HG03066 (cell line): ENCODE results near the gene ZNF714.

ENCODE experiments used
- ATAC-seq: cut with Tn5 transposase; IDR thresholded peaks from one replicate; pipeline ENCODE4 v1.9.1; 2021; ENCODE audit warnings: low read depth; ENCODE audit not compliant: unreplicated experiment

The ZNF714 gene

DNA sequence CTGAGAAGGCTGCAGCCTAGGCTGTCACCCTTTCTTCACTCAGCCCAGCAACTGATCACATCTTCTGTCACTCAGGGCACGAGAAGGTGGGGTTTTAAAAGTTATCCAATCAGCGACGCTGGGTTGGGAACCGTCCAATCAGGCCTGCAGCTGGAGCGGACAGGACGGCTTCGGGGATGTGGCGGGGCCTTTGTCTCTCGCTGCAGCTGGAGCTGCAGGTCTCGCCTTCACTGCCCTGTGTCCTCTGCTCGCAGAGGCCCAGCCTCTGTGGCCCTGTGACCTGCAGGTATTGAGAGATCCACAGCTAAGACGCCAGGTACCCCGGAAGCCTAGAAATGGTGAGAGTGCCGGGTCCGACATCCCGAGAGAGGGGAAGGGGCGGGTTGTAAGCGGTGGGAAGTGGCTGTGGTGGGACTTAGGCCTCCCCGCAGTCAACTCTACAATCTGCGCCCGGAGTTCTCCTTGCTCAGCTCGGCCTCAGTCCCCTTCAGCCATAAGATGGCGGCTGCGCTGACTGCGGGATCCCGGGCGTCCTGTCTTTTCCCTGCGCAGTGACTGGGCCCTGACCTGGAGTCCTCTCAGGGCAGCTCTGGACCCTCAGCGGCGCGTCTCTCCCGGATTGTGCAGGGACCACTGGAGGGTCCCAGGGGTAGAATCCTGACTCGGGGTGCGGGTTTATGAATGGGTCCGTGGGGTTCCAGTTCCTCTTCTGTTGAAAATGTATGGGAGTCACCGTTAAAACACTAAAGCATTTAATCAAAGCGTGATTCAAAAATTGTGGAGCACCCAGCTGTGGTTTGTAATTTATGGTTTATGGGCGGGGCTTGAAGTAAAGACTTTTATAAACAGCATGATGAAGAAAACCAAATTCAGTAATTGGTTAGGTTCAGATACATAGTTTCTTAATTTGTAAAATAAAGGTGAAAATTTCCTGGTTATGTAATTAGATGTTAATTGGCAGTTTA, at the start of gene ZNF714:
Gene ZNF714, plus strand, starts transcription at position 193 of the 965 bp plus-strand sequence. CDS start 16,066 bp downstream, outside the sequence.
- ATAC-seq, result peak; percentile 95

DNA sequence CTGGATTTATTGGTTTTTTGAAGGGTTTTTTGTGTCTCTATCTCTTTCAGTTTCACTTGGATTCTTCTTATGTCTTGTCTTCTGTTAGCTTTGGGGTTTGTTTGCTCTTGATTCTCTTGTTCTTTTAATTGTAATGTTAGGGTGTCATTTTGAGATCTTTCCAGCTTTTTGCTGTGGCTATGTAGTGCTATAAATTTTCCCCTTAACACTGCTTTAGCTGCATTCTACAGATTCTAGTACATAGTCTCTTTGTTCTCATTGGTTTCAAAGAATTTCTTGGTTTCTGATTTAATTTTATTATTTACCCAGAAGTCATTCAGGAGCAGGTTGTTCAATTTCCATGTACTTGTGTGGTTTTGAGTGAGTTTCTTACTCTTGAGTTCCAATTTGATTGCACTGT, 37.0 kb upstream of the ZNF714 start:
- ATAC-seq, result no peak

DNA sequence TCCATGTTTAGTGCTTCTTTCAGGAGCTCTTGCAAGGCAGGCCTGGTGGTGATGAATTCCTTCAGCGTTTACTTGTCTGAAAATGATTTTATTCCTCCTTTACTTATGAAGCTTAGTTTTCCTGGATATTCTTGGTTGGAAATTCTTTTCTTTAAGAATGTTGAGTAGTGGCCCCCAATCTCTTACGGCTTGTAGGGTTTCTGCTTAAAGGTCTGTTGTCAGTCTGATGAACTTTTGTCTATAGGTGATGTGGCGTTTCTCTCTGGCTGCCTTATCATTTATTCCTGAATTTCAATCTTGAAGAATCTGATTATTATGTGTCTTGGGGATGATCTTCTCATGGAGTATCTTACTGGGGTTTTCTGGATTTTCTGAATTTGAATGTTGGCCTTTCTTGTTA, 35.5 kb upstream of the ZNF714 start:
- ATAC-seq, result no peak

DNA sequence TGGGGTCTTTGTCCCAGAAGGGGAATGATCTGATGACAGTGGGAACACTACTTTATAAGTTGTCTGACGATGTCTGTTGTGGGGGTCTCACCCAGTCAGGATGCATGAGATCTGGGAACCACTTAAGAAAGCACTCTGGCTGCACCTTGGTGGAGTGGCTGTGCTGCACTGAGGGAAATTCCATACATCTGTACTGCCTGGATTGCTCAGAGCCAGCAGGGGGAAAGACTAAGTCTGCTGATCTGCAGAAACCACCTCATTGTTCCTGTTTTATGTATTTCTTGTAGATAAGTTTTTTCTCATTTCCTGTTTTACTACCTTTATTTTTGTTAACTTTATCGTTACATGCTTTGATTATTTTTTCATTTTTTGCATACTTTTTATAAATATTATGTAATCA, 34.3 kb upstream of the ZNF714 start:
- no peak for ATAC-seq

DNA sequence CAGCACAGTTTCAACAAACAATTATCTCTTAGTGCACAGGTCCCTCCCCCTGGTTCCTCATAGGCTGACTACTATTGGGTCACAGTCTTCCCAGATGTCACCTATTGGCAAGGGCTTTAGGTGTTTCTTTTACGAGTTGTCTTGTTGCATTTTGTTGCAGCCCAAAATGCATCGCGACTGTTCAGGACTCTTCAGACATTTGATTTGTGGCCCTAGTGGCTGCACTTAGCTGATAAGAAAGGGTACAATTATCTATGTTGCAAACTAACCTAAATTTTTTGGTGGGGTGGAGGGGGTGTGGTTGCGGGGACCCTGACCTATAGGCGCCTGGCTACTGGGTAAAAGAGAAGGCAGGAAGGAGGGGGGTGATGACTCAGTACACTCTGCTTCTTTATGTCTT, 29.1 kb upstream of the ZNF714 start:
- no peak for ATAC-seq

- no peak for ATAC-seq
These were observed 16.7 kb upstream of the ZNF714 start for GRCh38 chr19:21065336-21065735.

GRCh38 chr19:21084343-21084742, 2.3 kb downstream of the ZNF714 start:
- no peak for ATAC-seq

- ATAC-seq, result no peak
These were observed 5.9 kb downstream of the ZNF714 start for GRCh38 chr19:21087871-21088270.

DNA sequence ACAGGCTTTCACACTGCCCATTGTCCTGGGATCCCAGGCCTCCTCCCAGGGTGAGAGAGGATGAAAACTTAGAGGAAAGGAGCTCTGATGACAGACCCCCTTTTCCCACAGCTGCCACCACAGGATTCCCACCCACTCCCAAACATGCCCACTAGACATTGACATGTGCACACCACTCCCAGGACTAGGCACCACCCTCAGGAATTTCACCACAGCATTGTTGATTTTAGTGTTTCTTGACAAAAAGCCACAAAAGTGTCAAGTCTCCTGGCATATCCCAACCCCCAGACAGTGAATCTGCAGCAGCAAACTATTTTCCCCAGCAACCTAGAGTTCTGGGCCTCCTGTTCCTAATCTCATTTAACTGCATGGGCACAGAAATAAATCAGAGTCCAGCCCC, 10.1 kb downstream of the ZNF714 start:
- no peak for ATAC-seq

DNA sequence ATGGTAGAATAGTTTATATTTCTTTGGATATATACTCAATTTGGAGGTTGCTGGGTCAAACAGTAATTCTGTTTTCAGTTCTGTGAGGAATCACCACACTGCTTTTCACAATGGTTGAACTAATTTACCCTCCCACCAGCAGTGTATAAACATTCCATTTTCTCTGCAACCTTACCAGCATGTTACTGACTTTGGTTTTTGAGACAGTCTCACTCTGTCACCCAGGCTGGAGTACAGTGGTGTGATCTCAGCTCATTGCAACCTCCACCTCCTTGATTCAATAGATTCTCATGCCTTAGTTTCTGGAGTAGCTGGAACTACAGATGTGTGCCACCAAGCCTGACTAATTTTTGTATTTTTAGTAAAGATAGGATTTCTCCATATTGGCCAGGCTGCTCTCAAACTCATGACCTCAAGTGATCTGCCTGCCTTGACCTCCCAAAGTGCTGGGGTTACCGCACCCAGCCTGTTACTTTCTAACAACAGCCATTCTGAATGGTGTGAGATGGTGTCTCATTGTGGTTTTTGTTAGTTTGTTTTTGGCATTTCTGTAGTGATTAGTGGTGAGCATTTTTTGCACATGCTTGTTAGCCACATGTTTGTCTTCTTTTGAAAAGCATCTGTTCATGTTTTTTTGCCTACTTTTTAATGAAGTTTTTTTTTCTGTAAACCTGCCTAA, 12.5 kb downstream of the ZNF714 start:
- no peak for ATAC-seq

DNA sequence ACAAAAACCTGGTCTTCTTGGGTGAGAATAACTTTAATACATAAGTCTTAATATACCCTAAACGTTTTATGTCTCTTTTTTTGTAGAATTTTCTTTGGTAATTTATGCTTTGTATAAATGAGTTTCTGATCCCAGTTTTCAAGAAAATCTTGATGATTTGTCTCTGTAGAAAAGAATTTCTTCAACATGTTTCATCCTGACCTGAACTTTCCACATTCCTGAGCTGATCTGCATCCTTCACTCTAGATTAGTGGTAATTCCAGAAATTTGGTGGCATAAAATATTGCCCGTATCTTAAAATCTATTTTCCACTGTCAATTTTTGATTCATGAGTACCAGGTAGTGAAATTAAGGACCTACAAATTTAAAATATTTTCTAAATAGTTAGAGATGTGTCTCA, 16.3 kb downstream of the ZNF714 start:
- no peak for ATAC-seq

DNA sequence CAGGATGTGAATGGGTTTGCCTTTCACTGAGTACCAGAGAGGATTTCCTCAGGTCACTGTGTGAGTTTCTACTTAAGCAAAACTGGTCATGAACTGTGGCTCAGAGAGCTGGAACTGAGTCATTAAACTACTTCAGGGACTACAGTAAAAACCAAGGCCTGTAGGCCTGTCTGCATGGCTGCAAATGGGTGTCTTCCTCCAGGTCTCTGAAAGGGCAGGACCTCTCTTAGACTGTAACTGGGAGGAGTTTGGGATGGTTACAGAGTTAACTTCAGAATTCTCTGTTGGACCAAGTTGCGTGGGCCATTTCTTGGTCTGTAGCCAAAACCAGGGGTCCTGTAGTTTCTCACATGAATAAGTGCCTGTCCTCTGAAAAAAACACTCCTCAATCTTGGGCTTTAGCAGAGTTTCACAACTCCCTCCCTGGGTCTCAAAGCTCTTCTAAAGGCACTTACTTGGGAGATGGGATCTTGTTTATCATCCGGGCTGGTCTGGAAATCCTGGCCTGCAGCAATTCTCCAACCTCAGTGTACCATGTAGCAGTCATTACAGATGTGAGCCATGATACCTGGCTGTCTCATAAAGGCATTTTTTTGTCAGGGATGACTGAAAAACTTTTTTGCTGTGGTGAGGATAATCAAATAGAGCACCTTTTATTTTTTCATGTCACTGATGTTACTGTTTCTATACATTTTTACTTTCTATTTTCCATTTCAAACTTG, 19.7 kb downstream of the ZNF714 start:
- ATAC-seq, result no peak

DNA sequence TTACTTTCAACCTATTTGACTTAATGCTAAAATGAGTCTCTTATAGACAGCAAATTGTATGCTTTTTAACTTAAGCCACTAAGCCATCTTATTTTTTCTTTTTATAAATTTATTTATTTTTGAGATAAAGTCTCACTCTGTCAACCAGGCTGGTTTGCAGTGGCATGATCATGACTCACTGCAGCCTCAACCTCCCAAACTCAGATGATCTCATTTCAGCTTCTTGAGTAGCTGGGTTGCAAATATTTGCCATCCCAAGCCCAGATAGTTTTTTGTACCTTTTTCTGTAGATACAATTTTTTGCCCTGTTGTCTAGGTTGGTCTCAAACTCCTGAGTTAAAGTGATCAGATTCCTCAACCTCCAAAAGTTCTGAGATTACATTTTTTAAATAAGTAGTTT, 27.1 kb downstream of the ZNF714 start:
- ATAC-seq, result no peak

GRCh38 chr19:21110183-21110582, 28.2 kb downstream of the ZNF714 start:
- ATAC-seq, result no peak

GRCh38 chr19:21115430-21115829, 33.4 kb downstream of the ZNF714 start:
- no peak for ATAC-seq

DNA sequence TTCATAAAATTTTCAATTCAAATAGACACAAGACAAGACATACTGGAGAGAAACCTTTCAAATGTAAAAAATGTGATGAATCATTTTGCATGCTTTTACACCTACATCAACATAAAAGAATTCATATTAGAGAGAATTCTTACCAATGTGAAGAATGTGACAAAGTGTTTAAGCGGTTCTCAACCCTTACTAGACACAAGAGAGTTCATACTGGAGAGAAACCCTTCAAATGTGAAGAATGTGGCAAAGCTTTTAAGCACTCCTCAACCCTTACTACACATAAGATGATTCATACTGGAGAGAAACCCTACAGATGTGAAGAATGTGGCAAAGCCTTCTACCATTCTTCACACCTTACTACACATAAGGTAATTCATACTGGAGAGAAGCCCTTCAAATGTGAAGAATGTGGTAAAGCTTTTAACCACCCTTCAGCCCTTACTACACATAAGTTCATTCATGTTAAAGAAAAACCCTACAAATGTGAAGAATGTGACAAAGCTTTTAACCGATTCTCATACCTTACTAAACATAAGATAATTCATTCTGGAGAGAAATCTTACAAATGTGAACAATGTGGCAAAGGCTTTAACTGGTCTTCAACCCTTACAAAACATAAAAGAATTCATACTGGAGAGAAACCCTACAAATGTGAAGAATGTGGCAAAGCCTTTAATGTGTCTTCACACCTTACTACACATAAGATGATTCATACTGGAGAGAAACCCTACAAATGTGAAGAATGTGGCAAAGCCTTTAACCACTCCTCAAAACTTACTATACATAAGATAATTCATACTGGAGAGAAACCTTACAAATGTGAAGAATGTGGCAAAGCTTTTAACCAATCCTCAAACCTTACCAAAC, 35.3 kb downstream of the ZNF714 start:
- ATAC-seq, result no peak

DNA sequence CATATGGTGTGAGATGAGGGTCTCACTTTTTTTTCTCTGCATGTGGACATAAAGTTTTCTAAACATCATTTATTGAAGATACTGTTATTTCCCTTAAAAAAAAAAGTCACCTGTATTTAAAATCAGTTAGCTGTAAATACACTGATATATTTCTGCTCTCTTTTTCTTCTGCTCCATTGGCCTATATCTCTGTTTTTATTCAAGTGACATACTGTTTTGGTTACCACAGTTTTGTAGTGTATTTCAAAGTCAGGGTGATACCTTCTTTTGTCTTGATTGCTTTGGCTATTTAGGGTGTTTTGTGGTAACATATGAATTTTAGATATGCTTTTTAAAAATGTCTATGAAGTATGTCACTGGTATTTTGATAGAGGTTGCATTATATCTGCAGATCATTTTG, 44.1 kb downstream of the ZNF714 start:
- no peak for ATAC-seq

DNA sequence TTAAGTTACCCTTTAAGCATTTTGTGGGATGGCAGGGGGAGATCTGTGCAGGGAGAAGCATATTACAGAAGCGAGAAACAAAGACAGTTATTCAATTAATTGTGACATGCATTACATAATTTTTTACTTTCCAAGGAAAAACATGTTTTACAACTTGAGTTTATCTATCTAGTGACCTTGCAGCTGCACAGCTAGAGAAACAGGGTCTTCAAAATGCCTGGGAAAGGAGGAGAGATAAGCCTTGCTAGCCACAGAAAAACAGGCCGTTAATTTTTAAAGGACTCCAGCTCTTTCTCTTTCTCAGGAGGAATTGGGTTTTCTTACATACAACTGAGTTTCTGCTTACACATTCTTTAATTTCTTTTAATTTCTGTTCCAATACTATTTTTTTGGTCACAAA, 45.0 kb downstream of the ZNF714 start:
- ATAC-seq, result no peak

- no peak for ATAC-seq
These were observed 45.9 kb downstream of the ZNF714 start for GRCh38 chr19:21127898-21128297.
